Dermis lymphatic vessel endothelial cell (primary cell): ENCODE measurements around the gene SLC25A18. TPM values are rescaled to one million over a fixed set of nuclear protein-coding genes. Genes with fewer than 3 reads are reported as not detected.

Experiments used
- total RNA-seq: library from RNA; depleted of rRNA; stranded (reverse); fragments of >200 nt; gene quantifications from 2 replicates; pipeline ENCODE4 v1.2.1, GENCODE V29; 2014

Gene SLC25A18, protein sequence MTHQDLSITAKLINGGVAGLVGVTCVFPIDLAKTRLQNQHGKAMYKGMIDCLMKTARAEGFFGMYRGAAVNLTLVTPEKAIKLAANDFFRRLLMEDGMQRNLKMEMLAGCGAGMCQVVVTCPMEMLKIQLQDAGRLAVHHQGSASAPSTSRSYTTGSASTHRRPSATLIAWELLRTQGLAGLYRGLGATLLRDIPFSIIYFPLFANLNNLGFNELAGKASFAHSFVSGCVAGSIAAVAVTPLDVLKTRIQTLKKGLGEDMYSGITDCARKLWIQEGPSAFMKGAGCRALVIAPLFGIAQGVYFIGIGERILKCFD
- total RNA-seq = not detected in 2 replicates

DNA sequence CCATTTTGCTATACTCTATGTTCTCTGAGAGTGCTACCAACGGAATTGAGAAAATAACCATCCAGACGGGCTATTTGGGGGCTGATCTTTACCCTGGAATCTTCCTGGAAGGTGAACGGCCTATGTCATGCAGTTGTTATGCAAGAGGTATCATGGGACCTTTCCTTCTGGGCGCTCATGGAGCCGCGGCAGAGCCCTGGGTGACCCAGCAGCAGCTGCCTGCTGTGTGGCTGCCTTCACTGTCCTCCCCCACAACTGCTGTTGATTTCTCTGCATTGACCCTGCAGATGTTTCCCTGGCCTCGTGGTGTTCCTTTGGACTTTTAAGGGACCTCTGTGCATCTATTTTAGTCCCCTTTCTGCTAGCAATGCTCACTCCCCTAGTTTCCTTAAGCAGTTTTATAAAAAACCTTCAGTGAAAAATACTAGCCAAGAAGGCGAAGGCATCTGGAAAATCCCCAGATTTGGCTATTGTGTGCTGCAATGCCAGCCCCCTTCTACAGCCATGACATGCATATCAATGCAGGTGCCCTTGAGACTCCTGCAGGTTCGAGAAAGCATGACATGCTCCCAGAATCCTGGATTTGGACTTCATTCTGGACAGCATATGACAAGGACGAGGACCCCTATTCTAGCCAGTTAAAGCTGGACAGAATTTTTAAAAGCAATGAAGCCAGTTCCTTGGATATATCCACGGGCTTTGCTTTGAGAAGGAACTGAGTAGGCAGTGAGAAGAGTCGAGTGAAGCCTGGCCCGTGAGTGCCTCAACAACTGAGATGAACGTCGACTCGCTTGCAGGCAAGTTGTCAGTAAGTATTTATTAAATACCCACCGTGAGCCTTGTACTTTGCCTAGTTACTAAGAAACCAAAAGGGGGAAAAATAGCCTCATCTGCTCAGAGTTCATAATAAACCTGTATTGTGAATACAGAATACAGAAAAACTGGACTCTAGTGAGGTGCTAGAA, at the start of gene SLC25A18:
Gene SLC25A18, plus strand, starts transcription at position 593 of the 965 bp plus-strand sequence. CDS start 16,447 bp downstream, outside the sequence.

DNA sequence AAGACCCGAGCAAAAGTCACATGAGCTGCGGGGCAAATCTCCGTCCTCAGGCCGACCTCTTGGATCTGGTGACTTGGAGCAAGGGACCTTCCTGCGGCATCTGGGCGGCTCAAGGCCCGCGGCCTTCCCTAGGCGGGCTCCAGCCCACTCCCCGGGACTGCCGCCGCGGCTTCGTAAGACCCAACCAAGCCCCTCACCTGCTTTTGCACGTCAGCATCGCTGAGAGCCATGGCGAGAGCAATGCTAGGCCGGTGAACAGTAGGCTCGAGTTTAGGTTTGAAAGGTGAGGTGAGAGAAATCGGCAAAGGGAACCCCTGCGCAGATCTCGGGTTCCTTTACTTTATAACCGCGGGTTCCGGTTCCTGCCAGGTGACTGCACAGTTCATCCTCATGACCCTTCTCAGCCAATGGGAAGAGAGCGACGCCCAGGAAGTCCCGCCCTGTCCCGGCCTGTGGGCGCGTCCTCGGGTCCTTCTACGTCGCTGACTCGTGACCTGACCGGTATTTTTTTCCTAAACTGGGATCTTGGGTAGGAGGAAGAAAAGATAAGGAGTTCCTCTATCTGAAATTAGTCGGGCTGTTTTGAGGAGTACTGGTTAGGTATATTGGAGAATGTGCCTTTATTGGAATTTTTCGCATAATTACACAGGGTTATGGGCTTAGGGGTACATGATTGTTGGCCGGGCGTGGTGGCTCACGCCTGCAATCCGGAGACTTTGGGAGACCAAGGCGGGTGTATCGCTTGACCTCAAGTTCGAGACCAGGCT, 65.3 kb downstream of the SLC25A18 start, which contains the start of gene ATP6V1E1:
Gene ATP6V1E1, minus strand, starts transcription at position 344 of the 767 bp plus-strand sequence. Its CDS starts 114 bp downstream, at position 230.

DNA sequence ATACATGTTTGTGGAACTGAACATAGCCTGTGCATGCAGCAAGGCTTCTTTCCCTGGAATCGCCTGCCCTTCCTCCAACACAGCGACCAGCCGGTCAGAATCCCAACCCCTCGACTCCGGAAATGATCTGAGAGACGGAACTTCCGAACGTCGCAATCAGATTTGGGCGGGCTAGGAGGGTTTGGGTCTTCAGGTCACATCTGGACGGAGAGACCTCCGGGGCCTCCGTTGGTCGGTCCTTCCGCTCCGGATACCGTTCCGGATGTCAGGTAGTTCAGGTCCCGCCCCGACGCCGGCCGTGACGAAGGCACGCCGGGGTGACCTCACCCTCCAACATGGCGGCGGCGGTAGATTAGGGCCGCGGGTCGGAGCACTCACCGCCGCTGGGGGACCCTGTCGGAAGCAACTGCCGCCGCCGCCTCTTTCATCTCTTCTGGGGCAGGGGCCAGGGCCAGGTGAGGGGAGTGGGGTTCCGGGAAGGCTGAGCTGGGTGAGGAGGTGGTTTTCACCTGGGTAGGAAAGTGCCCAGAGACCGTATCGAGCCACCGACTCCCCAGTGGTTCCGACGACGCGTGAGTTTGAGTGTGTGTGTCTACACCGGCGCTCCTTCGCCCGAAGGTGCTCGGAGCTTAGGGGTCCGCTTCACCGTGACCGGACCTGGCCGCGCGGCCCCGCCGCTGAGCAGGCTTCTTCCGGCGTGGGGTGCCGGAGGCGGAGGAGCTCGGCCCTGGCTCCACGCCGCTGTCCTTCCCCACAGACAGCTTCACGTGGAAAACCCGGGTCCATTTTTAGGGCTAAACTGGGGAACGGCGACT, 75.3 kb downstream of the SLC25A18 start, which contains the start of gene BCL2L13:
Gene BCL2L13, plus strand, starts transcription at position 326 of the 815 bp plus-strand sequence. CDS start 16,955 bp downstream, outside the sequence.

Other genes starting within 250 kb of the SLC25A18 start
- under 0.01 TPM in 1 of 2 replicates, not detected in the other for gene CECR2, start 194.0 kb upstream of the SLC25A18 start, total RNA-seq
- 126 and 137 TPM in 2 replicates for gene ATP6V1E1, start 65.3 kb downstream of the SLC25A18 start, total RNA-seq
- gene BCL2L13, start 75.3 kb downstream of the SLC25A18 start, total RNA-seq = 26.8 and 33.9 TPM in 2 replicates
- gene BID, start 211.0 kb downstream of the SLC25A18 start, total RNA-seq = 44.4 and 71.6 TPM in 2 replicates